ENCODE data around the gene BRD3.

GRCh38 chr9:134007571-134007970 lies 60.3 kb downstream of the BRD3 start:
- TF ChIP-seq, protein P1, sequence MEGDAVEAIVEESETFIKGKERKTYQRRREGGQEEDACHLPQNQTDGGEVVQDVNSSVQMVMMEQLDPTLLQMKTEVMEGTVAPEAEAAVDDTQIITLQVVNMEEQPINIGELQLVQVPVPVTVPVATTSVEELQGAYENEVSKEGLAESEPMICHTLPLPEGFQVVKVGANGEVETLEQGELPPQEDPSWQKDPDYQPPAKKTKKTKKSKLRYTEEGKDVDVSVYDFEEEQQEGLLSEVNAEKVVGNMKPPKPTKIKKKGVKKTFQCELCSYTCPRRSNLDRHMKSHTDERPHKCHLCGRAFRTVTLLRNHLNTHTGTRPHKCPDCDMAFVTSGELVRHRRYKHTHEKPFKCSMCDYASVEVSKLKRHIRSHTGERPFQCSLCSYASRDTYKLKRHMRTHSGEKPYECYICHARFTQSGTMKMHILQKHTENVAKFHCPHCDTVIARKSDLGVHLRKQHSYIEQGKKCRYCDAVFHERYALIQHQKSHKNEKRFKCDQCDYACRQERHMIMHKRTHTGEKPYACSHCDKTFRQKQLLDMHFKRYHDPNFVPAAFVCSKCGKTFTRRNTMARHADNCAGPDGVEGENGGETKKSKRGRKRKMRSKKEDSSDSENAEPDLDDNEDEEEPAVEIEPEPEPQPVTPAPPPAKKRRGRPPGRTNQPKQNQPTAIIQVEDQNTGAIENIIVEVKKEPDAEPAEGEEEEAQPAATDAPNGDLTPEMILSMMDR (conservative IDR thresholded peaks at IDR 0.05; ENCODE audit: low read length), result no peak
- no peak for TF ChIP-seq EZH2phosphoT487 (IDR thresholded peaks at IDR 0.05; ENCODE audit: borderline replicate concordance, low read depth, low read length)
